Nucleus accumbens (tissue), 56 donors: Measurements from ENCODE around the gene GPC3.
"Not testable (repeated sequence)": the region's sequence is repeated elsewhere in the genome, so short reads cannot be mapped to it uniquely, and the experiment has no call there.

Source experiments
- DNase-seq, 56 donors: peaks; one replicate each; lab custom pipeline; 2025; lab: John Stamatoyannopoulos, UW

Gene GPC3

GRCh38 chrX:133905305-133905704 is 80.1 kb downstream of the GPC3 start:
- DNase-seq: no peak

DNA sequence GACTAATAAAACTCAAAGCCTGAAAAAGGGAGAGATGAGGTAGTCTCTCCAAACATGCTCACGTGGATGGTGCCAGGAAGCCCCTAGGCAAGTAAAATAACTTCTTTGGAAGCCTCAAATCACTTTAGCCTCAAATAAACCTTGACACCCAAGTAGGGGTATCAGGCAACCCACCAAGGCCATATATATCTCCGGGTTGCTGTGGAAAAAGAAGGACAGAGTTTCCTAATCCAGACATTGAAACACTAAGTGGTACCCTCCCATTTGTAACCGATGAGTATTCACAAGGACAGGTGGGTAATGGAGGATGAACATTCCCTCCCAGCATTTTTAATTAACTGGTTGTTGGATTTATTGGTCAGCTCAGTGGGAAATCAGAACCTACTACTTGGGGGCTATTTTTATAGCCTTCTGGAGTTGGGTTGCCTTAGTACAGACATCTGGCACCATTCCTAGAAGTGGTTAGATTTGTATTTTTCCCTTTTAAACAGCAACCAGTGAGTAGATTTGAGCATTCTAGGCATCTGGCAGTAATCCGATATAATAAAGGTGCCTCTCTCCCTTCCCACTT is 87.7 kb downstream of the GPC3 start:
- DNase-seq: no peak

- no peak for DNase-seq
Measured at GRCh38 chrX:133892337-133892736, 93.1 kb downstream of the GPC3 start.

DNA sequence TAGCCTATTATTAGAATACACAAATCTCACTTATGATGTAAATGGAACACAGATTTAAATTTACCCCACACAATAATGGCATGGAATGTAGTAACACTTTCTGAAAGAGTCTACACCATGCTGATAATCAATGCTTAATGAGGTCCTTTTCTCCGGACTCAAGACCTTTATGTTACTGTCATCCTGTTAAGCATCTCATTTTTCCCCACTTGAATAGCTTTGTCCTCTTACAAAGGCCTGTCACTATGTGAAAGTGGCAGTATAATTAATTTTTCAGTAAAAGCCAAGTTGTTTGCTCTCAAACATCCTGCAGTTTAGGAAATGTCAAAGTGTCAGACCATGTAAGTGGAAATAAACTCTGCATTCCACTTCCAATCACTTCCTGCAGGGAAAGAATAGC is 96.4 kb downstream of the GPC3 start:
- no peak for DNase-seq

DNA sequence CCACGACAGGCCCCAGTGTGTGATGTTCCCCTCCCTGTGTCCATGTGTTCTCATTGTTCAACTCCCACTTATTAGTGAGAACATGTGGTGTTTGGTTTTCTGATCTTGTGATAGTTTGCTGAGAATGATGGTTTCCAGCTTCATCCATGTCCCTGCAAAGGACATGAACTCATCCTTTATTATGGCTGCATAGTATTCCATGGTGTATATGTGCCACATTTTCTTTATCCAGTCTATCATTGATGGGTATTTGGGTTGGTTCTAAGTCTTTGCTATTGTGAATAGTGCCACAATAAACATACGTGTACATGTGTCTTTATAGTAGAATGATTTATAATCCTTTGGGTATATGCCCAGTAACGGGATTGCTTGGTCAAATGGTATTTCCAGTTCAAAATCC is 97.3 kb downstream of the GPC3 start:
- not testable (repeated sequence) for DNase-seq

- DNase-seq: no peak
Measured at GRCh38 chrX:133884430-133885394, 100.7 kb downstream of the GPC3 start.

DNA sequence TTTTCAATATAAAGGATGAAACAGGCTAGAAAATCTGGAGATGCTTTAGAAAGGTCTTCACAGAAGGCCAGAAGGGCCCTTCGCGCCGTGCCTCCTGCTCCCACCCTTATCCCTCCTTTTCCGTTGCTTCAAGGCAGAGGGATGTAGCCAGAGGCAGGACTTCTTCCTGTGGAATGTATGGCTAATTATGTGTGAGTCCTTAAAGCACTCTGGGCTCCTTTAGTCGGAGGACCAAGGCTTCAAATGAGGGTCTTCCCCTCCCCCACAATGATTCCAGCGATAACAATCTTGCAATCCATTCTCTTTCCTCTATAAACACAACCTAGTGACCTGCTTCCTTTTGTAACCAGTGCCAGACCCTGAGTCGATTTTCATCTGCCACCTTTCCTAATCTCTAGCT is 103.5 kb downstream of the GPC3 start:
- no peak for DNase-seq

- DNase-seq: no peak
Measured at GRCh38 chrX:133881007-133881406, 104.4 kb downstream of the GPC3 start.

DNA sequence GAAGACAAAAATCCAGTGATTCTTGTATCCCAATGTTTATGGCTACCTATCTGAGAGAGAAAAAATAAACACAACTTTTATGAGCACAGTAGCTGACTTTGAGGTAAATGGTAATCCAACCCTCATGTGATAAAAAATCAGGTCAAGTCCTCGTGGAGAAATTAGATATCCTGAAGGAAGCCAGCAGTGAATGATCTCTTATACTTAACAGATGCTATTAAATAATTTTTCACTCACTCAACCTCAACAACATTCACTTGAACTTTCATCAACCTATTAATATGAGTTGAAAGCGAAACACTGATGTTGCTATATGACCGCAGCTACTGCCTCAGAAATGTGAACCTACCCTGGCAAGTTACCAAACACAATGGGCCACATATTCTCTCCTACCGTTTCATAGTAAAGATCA is 105.4 kb downstream of the GPC3 start:
- no peak for DNase-seq

DNA sequence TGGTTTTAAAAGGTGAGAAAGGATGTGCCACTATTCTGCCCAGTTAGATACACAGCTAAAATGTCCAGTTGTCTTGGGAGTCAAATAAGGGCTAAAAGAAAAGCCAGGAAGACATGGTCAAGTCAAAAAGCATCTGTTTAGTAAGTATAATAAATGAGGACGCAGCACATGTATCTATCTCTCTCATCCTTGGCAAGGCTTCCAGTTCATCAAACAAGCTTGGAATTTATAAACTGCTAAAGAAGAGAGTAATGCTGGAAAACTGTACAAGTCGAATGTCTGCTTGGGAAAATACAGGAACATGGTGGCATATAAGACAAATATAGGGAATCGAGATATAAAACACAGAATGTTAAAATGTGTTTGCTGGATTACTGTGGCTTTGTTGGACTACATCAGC is 106.7 kb downstream of the GPC3 start:
- DNase-seq: no peak

DNA sequence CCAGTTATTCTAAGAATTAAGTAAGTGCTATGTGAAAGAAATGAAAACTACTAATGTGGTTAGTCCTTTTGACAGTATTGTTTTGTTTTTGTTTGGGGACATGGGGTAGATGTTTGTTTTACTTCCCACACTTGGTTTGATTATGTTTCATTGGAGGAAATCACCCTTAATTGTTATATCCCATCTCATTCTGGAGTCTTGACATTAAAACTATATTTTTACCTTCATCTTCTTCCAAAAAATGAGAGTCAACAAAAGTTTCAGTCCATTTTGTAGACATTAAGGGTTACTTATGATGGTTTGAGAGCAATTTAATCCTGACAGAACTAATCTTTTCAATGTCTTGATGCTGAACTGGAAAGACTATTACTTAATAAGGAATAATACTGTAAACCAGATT is 108.7 kb downstream of the GPC3 start:
- DNase-seq: no peak

DNA sequence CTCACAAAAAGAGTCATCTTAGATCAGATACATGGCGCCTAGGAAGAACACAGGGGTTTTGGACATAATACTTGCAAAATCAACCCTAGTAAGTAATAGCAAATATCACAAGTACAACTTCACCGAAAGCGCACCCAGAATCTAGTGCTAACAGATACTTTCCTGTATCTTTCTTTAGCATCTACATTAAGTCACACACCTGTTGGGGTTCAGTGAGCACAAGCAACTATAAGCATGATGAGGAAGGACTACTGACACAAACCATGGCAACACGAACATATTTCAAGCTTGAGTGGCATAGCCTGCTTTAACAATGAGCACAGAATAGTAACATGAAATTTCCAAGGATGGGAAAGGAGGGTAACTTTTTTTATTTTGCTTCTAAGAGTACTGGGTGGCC is 116.1 kb downstream of the GPC3 start:
- no peak for DNase-seq

GRCh38 chrX:133868682-133869081 is 116.7 kb downstream of the GPC3 start:
- no peak for DNase-seq

DNA sequence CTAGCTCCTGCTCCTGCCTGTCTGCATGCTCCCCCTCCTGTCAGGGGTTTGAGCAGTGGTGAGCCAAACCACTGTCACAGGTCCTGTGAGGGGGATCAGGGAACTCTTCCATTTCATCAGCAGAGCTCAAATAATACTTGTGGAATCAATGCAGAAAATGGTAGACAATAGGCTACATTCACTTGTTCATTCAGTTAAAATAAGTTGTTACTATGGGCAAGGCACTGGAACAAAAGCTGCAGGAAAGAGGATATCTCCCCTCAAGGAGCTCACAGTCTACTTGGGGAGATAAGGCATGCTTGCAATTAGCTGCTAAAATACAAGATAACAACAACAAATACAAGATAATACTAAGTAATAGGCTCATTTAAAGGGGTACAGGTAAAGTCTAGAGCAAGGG is 117.1 kb downstream of the GPC3 start:
- no peak for DNase-seq

GRCh38 chrX:133865761-133866471 is 119.5 kb downstream of the GPC3 start:
- DNase-seq: no peak

DNA sequence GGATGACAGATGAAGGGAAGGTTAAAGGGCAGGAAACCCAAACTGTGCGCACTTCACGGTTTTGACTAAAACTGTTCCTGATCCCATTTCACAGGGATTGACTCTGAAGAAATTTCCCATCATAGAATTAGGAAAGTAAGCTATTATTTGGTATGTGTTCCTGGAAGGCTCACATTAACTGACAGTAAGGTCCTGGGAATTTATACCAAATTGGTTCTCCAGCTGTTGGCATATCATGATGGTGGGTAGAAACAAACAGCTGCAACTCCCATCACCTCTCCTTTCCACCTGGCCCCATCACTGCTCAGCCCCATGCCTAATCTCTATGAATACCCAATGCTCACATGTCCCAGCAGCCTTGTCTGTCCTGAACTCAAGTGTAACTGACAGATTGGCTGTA is 121.2 kb downstream of the GPC3 start:
- no peak for DNase-seq

DNA sequence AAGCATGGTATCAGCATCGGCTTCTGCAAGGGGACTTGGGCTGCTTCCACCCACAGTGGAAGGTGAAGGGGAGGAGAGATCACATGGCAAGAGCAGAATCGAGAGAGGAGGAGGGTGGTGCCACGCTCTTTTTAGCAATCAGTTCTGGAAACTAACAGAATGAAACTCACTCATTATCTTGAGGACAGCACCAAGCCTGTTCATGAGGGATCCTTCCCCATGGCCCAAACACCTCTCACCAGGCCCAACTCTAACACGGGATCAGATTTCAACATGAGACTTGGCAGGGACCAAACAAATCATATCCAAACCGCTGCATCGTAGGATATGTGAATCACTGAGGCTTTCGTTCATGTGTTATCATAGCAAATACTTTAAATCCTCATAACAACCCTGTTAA is 125.5 kb downstream of the GPC3 start:
- DNase-seq: no peak

DNA sequence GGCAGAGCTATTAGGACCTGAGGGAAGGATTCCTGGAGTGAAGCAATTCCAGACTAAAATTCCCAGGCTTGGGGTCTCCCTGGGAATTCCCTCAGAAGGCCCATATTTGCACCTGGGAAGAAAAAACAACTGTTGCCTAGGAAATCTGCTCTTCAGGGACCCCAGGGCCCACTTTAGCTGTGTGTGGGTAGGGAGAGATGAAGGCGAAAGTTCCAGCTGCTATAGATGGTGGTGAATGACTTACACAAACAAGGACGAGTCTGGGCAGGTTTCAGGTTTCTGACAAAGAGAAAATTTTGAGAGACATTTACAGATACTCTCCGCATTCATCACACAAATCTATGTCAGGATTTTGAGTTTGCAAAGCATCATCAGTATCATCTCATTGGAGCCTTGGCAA is 126.1 kb downstream of the GPC3 start:
- no peak for DNase-seq

DNA sequence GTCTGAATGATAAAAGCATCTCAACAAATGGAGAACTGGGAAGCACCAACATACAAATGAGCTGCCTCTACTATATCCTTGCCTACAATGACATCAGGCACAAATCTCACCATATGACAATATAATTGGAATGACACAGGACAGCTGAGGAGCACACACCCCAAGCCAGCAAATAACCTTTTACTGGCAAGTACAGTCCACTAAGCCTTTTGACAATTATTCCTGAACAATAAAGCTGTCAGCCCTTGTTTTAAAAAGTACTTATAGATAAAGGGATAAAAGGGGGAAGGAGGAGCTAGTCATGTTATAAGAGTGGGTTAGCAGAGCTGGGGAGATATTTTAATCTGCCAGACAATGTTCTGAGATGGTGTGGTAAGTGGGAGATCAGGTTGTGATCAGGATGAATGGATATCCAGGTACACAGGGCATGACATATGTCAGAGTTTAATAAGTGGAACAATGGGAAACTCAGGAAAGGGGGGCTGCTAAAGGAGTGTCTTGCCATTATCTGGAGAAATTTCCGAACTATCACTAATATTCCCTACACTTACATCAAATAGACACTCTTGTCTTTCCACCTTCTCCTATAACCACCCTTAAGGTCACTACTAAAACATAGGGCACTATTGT is 127.6 kb downstream of the GPC3 start:
- no peak for DNase-seq

DNA sequence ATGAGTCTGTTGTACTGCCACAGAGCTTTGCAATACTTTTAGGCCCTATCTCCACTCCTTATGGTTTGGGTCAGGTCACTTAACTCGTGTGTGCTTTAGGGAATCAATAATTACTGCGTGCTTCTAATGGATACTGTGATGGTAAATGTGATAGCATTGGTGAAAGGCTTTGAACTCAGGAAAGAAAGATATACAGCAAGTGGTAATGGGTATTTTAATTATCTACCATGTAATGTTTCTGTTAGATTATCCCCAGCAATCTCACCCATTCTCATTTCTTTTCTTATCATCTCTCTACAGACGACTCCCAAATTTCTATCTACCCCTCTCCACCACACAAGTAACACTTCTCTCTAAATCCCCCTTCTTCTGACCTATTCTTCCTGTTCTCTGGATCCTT is 128.6 kb downstream of the GPC3 start:
- no peak for DNase-seq

GRCh38 chrX:133854290-133854689 is 131.1 kb downstream of the GPC3 start:
- DNase-seq: no peak
